NCI-H2029 (cell line): ENCODE results near the gene SERF2.
"Not testable (repeated sequence)": the region's sequence is repeated elsewhere in the genome, so short reads cannot be mapped to it uniquely, and the experiment has no call there.

Experiments
- DNase-seq: peaks from one replicate; lab custom pipeline; 2025; lab: John Stamatoyannopoulos, UW

Gene SERF2

DNA sequence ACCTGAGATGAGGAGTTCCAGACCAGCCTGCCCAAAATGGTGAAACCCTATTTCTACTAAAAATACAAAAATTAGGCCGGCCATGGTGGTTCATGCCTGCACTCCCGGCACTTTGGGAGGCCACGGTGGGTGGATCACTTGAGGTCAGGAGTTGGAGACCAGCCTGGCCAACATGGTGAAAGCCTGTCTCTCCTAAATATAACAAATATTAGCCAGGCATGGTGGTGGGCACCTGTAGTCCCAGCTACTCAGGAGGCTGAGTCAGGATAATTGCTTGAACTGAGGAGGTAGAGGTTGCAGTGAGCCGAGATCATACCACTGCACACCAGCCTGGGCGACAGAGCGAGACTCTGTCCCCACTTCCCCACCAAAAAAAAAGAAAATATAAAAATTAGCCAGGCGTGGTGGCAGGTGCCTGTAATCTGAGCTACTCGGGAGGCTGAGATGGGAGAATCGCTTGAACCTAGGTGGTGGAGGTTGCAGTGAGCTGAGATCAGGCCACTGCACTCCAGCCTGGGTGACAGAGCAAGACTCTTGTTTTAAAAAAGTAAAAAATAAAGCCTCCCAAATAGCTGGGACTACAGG is 38.7 kb downstream of the SERF2 start:
- not testable (repeated sequence) for DNase-seq

DNA sequence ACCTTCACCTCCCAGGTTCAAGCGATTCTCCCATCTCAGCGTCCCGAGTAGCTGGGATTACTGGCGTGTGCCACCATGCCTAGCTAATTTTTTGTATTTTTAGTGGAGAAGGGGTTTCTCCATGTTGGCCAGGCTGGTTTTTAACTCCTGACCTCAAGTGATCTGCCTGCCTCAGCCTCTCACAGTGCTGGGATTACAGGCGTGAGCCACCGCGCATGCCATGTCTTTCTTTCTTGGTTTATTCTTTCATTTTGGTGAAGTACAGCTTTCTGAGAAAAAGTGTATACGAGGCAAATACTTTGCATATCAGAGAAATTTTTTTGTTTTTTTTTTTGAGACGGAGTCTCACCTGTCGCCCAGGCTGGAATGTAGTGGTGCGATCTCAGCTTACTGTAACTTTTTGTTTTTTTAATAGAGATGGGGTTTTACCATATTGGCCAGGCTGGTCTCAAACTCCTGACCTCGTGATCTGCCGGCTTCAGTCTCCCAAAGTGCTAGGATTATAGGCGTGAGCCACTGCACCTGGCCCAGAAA is 39.5 kb downstream of the SERF2 start:
- not testable (repeated sequence) for DNase-seq

- DNase-seq = not testable (repeated sequence)
Observed at GRCh38 chr15:43832485-43832884, 40.4 kb downstream of the SERF2 start.

DNA sequence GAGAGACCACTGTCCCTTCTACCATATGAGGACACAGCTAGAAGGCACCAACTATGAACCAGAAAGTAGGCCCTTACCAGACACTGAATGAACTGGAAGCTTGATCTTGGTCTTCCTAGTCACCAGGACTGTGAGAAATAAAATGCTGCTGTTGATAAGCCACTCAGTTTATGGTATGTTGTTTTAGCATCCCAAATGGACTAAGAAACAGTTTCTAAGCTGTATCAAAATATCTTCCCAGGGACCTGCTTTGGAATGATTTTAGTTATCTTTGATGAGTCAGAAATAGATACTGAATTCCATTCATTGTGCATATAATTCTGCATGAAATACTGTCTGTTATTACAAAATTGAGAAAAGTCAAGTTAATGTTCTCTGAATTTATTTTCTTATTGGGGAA is 53.3 kb downstream of the SERF2 start:
- DNase-seq = no peak
